ENCODE data around the gene LRIG1. TPM values are rescaled to one million over a fixed set of nuclear protein-coding genes. Genes with fewer than 3 reads are reported as not detected.

The LRIG1 gene
- total and polyA plus RNA-seq, 2 of the 8 experiments (the other 6 are each of a cell fraction or from before 2014, with no cell fraction given) = 78.1 to 88.7 TPM

DNA sequence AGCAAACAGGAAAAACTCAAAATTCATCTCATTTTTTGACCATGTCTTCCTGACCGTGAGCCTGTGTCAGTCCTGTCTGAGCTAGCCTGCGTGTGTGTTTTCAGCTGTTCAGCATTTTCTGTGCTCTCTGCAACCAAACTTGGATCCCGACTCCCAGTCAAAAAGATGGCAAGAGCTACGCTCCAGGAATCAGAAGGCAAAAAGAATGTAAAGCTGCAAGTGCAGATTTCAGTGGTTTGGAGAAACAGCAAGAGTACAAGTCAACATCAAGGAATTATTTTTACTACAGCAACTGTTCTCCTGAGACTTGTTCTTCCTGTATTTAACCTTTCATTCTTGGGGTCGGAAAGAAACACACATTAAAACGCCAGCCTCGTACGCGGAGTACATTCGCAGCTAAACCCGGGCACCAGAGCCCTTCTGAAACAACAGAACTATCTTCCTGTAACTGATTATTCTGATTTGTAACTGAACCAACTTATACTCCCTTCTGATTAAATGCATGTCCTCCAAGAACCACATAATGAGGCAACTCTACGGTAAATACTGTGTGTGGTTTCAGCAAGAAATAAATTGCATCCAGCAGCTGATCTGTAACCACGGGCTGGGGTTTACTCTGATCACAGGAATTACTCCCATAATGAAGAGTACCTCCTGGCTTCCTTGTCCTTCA lies 107.4 kb downstream of the LRIG1 start:
- H3K27ac ChIP-seq (ENCODE audit: low read depth, low read length) = no peak overlapping the region
- no peaks in the 10 kb centered on the region for H3K23me2 ChIP-seq (ENCODE audit: low read depth, low read length)
- no peak overlapping the region for H3K9ac ChIP-seq (replicated peaks in 1 of 4; ENCODE audit: extremely low read depth in 1 of 4, low read depth in 3 of 4, low read length in 3 of 4)
- TF ChIP-seq, protein P1, sequence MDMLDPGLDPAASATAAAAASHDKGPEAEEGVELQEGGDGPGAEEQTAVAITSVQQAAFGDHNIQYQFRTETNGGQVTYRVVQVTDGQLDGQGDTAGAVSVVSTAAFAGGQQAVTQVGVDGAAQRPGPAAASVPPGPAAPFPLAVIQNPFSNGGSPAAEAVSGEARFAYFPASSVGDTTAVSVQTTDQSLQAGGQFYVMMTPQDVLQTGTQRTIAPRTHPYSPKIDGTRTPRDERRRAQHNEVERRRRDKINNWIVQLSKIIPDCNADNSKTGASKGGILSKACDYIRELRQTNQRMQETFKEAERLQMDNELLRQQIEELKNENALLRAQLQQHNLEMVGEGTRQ (IDR thresholded peaks at IDR 0.05; ENCODE audit: low read length) = no peak
- no peak for TF ChIP-seq TAF7 (optimal IDR thresholded peaks at IDR 0.05; ENCODE audit: borderline replicate concordance, low read depth, low read length)
- no peak overlapping the region for H2BK15ac ChIP-seq (ENCODE audit: low read length)
- H3K9me3 ChIP-seq (ENCODE audit: insufficient read depth in 2 of 2, low read depth in 1 of 2, low read length in 1 of 2) = no peaks in the 10 kb centered on the region
- H2BK120ac ChIP-seq (replicated peaks; ENCODE audit: low read depth, low read length) = no peak overlapping the region
- H3K27me3 ChIP-seq (replicated peaks in 1 of 4; ENCODE audit: control insufficient read depth in 3 of 4, extremely low read depth in 1 of 4, insufficient read depth in 3 of 4, low read length in 3 of 4) = no peaks in the 10 kb centered on the region
- peaks cover 0 to 9% of the 10 kb centered on the region in 2 experiments for H4K20me1 ChIP-seq (replicated peaks in 1 of 2; ENCODE audit: control insufficient read depth in 1 of 2, insufficient read depth in 2 of 2, low read length in 2 of 2)
- H3K14ac ChIP-seq (ENCODE audit: insufficient read length) = no peak overlapping the region
- 92% methylated on average over 13 of the region's 13 CpGs; no CpG with 5 or more reads in 1 of the 2 experiments for whole genome bisulfite sequencing, 2 experiments (ENCODE audit: extremely low coverage in 1 of 2, insufficient coverage in 1 of 2, insufficient read length in 1 of 2, insufficient replicate concordance in 2 of 2, low coverage in 1 of 2, low lambda C conversion rate in 2 of 2, missing lambda C conversion rate in 1 of 2)
- H2BK12ac ChIP-seq (ENCODE audit: low read depth, low read length) = no peak overlapping the region
- H2AFZ ChIP-seq (ENCODE audit: low read length) = no peak overlapping the region
- POLR2A ChIA-PET (ENCODE audit: partially characterized antibody) = no interaction called here
- no peak overlapping the region for H3K4me2 ChIP-seq (ENCODE audit: insufficient read depth in 1 of 2, low read depth in 2 of 2, low read length in 2 of 2)
- H3K4me3 ChIP-seq (ENCODE audit: extremely low read depth in 1 of 4, insufficient read depth in 2 of 4, low read depth in 3 of 4, low read length in 4 of 4) = no peak overlapping the region
- H3K23ac ChIP-seq (ENCODE audit: insufficient read length) = no peak overlapping the region
- H3K56ac ChIP-seq (replicated peaks; ENCODE audit: insufficient read length, low read depth, low read length) = no peak overlapping the region
- peaks cover 0 to 24% of the 10 kb centered on the region in 2 experiments; a peak in 2 of 4 replicates for H3K79me2 ChIP-seq (ENCODE audit: control insufficient read depth in 1 of 2, insufficient read depth in 2 of 2, low read length in 2 of 2)
- no peak overlapping the region for H2BK5ac ChIP-seq (ENCODE audit: low read depth, low read length)
- no peak overlapping the region for H2BK20ac ChIP-seq (ENCODE audit: low read length)
- no peak overlapping the region for H4K5ac ChIP-seq (ENCODE audit: insufficient read length, low read depth, low read length)
- no peaks in the 10 kb centered on the region; a peak in 1 of 7 replicates for H3K4me1 ChIP-seq (replicated peaks in 1 of 4; ENCODE audit: control insufficient read depth in 3 of 4, insufficient read depth in 4 of 4, low read length in 3 of 4)
- peaks cover 48 to 94% (median 65%) of the 10 kb centered on the region in 4 experiments for H3K36me3 ChIP-seq (ENCODE audit: control insufficient read depth in 2 of 4, insufficient read depth in 4 of 4, low read length in 3 of 4)
- no peak overlapping the region for H4K8ac ChIP-seq (ENCODE audit: extremely low read depth, insufficient read depth, low read length)
- DNase-seq (ENCODE audit: low read depth in 1 of 2, low spot score in 2 of 2) = no peak
- no peak overlapping the region for H3K18ac ChIP-seq (ENCODE audit: extremely low read depth, low read length)
- H3K4ac ChIP-seq (replicated peaks; ENCODE audit: insufficient read length, low read depth, low read length) = no peak overlapping the region
- FAIRE-seq = no peak
- CTCF ChIA-PET (ENCODE audit: partially characterized antibody) = interaction anchor here (1.0 to 4.9 kb wide), 5 partner anchors 10 to 140 kb away, joined by 3 to 28 read pairs (median 11); no protein-coding TSS in a partner anchor
- H4K91ac ChIP-seq (replicated peaks; ENCODE audit: insufficient read length, low read length) = no peak overlapping the region
- no peak overlapping the region for H2AK5ac ChIP-seq (ENCODE audit: low read depth, low read length)
- peaks cover 2% of the 10 kb centered on the region; the same call in 1 of the 2 replicates for H3K79me1 ChIP-seq (ENCODE audit: low read depth, low read length)
